ENCODE data around the gene LEFTY2.

DNA sequence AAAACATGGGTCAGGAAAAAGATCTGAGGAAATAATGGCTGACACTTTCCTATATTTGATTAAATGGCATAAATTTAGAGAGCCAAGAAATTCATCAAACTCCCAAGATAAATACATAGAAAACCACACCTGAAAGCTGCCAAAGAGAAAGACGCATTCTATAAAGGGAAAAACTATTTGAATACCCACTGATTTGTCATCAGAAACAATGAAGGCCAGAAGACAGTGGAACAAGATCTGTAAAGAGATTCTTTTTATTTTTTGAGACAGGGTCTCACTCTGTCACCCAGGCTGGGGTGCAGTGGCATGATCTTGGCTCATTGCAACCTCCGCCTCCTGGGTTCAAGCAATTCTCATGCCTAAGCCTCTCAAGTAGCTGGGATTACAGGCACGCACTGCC, 40.7 kb upstream of the LEFTY2 start:
- TF ChIP-seq ZNF274 (IDR thresholded peaks at IDR 0.05; ENCODE audit: low read depth, low read length) (no peak), SUZ12 (IDR thresholded peaks at IDR 0.05; ENCODE audit: extremely low read depth, insufficient read depth, insufficient read length) (no peak), YY1 (IDR thresholded peaks at IDR 0.05; ENCODE audit: insufficient read depth, insufficient read length) (no peak)
